ENCODE results near the gene DENND10. TPM values are rescaled to one million over a fixed set of nuclear protein-coding genes. Genes with fewer than 3 reads are reported as not detected.

DENND10 gene
- total and polyA plus RNA-seq, 2 experiments from 2014 or later = 41.9 to 73.3 TPM

DNA sequence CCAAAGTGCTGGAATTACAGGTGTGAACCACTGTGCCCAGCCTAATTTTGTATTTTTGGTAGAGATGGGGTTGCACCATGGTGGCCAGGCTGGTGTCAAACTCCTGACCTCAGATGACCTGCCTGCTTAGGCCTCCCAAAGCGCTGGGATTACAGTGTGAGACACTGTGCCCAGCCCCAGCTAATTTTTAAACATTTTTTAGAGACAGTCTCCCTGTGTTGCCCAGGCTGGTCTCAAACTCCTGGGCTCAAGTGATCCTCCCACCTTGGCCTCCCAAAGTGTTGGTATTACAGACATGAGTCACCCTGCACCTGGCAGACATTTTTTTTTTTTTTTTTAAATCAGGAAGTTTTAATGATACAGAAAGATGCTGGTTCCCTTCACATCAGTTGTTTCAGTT, 15.5 kb downstream of the DENND10 start:
- Histone ChIP-seq H3K27me3 (no peaks in the 10 kb centered on the region), H3K9me3 (ENCODE audit: low read depth) (no peaks in the 10 kb centered on the region), H3K27ac (no peak overlapping the region), H3K4me3 (no peak overlapping the region), H3K36me3 (peaks cover 28% of the 10 kb centered on the region), H3K4me1 (ENCODE audit: low read depth) (peaks cover 3% of the 10 kb centered on the region)
- no peak for DNase-seq (ENCODE audit: low read depth in 1 of 2, low spot score in 1 of 2)
- TF ChIP-seq, protein P1, sequence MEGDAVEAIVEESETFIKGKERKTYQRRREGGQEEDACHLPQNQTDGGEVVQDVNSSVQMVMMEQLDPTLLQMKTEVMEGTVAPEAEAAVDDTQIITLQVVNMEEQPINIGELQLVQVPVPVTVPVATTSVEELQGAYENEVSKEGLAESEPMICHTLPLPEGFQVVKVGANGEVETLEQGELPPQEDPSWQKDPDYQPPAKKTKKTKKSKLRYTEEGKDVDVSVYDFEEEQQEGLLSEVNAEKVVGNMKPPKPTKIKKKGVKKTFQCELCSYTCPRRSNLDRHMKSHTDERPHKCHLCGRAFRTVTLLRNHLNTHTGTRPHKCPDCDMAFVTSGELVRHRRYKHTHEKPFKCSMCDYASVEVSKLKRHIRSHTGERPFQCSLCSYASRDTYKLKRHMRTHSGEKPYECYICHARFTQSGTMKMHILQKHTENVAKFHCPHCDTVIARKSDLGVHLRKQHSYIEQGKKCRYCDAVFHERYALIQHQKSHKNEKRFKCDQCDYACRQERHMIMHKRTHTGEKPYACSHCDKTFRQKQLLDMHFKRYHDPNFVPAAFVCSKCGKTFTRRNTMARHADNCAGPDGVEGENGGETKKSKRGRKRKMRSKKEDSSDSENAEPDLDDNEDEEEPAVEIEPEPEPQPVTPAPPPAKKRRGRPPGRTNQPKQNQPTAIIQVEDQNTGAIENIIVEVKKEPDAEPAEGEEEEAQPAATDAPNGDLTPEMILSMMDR (IDR thresholded peaks at IDR 0.05; ENCODE audit: low read depth, low read length) = no peak

DNA sequence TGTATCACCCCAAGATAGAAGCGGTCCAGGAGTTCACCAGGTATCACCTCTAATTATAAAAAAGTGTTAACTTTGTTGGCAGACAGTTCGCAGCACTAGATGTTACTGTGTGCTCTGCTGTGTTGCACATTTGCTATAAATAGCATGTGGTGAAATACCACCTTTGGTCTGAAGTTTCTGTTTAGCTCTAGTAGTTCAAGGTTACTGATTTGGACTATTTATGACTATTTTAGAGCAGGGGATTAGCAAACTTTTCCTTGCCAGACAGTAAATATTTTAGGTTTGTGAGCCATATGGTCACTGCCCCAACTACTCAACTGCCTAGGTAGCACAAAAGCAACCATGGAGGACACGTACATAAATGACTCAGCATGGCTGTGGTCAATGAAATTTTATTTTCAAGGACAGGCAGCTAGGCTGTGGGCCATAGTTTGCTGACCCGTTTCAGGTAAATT, 16.5 kb downstream of the DENND10 start:
- Histone ChIP-seq H3K36me3 (peaks cover 31% of the 10 kb centered on the region), H3K27ac (peak overlapping the region; percentile 67), H3K4me1 (ENCODE audit: low read depth) (peaks cover 3% of the 10 kb centered on the region), H3K27me3 (no peaks in the 10 kb centered on the region), H3K9me3 (ENCODE audit: low read depth) (no peaks in the 10 kb centered on the region), H3K4me3 (no peak overlapping the region)
- TF ChIP-seq, protein P1 (IDR thresholded peaks at IDR 0.05; ENCODE audit: low read depth, low read length) = no peak
- peak in 1 of 2 donors; percentile 10 for DNase-seq (ENCODE audit: low read depth in 1 of 2, low spot score in 1 of 2)

DNA sequence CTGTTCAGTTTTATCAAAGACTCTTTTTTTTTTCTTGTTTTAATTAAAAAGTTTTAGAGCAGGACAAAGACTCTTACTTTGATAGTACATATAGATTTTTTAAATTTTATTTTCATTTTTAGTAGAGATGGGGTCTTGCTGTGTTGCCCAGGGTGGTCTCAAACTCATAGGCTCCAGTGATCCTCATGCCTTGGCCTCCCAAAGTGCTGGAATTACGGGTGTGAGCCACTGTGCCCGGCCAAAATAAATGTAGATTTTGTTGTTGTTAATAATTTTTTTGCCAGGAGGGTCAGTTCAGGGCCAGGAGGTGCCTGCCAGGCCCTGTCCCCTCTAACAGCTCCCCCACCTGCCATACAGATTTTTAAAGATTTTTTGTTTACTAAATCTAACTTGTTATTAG, 17.0 kb downstream of the DENND10 start:
- TF ChIP-seq, protein P1 (IDR thresholded peaks at IDR 0.05; ENCODE audit: low read depth, low read length) = no peak
- Histone ChIP-seq H3K36me3 (peaks cover 32% of the 10 kb centered on the region), H3K9me3 (ENCODE audit: low read depth) (no peaks in the 10 kb centered on the region), H3K4me3 (no peak overlapping the region), H3K27me3 (no peaks in the 10 kb centered on the region), H3K4me1 (ENCODE audit: low read depth) (peaks cover 3% of the 10 kb centered on the region), H3K27ac (peak overlapping the region; percentile 67)
- no peak for DNase-seq (ENCODE audit: low read depth in 1 of 2, low spot score in 1 of 2)

- TF ChIP-seq, protein P1 (IDR thresholded peaks at IDR 0.05; ENCODE audit: low read depth, low read length) = no peak
- no peaks in the 10 kb centered on the region for H3K4me1 ChIP-seq (ENCODE audit: low read depth)
- H3K27me3 ChIP-seq = no peaks in the 10 kb centered on the region
- peaks cover 35% of the 10 kb centered on the region for H3K36me3 ChIP-seq
- H3K27ac ChIP-seq = no peak overlapping the region
- no peaks in the 10 kb centered on the region for H3K9me3 ChIP-seq (ENCODE audit: low read depth)
- H3K4me3 ChIP-seq = no peak overlapping the region
- DNase-seq (ENCODE audit: low read depth in 1 of 2, low spot score in 1 of 2) = no peak
These were observed 22.0 kb downstream of the DENND10 start for GRCh38 chr10:119125942-119126341.

GRCh38 chr10:119129721-119130120, 25.8 kb downstream of the DENND10 start:
- H3K27ac ChIP-seq = no peak overlapping the region
- no peaks in the 10 kb centered on the region for H3K27me3 ChIP-seq
- no peak for DNase-seq (ENCODE audit: low read depth in 1 of 2, low spot score in 1 of 2)
- peaks cover 25% of the 10 kb centered on the region for H3K36me3 ChIP-seq
- no peak overlapping the region for H3K4me3 ChIP-seq
- TF ChIP-seq, protein P1 (IDR thresholded peaks at IDR 0.05; ENCODE audit: low read depth, low read length) = no peak
- H3K9me3 ChIP-seq (ENCODE audit: low read depth) = no peaks in the 10 kb centered on the region
- H3K4me1 ChIP-seq (ENCODE audit: low read depth) = no peaks in the 10 kb centered on the region
